HG03066 (cell line): ENCODE data around the gene PKN1.
"Not testable (repeated sequence)": the region's sequence is repeated elsewhere in the genome, so short reads cannot be mapped to it uniquely, and the experiment has no call there.

Experiments used
- ATAC-seq: cut with Tn5 transposase; IDR thresholded peaks from one replicate; pipeline ENCODE4 v1.9.1; 2021; ENCODE audit warnings: low read depth; ENCODE audit not compliant: unreplicated experiment

The PKN1 gene

DNA sequence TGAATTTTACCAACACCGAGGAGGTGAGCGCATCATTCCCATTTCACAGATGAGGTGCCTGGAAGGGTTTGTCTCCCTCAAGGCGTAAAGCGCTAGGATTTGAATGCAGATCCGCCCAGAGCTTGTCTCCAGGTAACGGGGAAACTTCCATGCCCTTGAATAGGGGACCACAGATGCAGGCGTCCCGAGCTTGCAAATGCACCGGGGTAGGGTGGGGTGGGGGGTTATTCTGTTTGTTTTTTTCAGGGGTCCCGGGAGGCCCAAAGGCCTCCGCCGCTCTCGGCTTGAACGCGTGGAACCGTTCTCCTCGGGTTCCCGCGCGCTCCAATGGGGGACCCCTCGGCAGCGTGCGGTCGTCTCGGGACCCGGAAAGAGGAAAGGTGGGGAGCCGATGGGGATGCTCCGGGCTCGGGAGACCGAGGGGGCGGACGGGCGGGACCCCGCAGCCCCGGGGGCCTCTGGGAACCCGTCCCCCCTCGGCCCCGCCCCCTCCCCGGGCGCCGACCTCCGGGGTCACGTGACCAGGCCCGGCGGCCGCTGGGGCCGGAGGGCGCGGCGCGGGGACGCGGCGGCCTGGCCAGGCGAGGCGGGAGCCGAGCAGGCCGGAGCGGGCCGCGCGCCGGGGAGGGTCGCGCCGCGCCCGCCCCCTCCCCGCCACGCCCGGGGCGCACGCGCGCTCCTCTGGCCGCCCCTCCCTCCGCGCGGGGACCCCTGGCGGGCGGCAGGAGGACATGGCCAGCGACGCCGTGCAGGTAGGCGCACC is at the start of gene PKN1:
Gene PKN1 (plus strand): TSS at position 516 of the 763 bp plus-strand sequence. CDS start 216 bp downstream, at position 732.
- no peak for ATAC-seq

DNA sequence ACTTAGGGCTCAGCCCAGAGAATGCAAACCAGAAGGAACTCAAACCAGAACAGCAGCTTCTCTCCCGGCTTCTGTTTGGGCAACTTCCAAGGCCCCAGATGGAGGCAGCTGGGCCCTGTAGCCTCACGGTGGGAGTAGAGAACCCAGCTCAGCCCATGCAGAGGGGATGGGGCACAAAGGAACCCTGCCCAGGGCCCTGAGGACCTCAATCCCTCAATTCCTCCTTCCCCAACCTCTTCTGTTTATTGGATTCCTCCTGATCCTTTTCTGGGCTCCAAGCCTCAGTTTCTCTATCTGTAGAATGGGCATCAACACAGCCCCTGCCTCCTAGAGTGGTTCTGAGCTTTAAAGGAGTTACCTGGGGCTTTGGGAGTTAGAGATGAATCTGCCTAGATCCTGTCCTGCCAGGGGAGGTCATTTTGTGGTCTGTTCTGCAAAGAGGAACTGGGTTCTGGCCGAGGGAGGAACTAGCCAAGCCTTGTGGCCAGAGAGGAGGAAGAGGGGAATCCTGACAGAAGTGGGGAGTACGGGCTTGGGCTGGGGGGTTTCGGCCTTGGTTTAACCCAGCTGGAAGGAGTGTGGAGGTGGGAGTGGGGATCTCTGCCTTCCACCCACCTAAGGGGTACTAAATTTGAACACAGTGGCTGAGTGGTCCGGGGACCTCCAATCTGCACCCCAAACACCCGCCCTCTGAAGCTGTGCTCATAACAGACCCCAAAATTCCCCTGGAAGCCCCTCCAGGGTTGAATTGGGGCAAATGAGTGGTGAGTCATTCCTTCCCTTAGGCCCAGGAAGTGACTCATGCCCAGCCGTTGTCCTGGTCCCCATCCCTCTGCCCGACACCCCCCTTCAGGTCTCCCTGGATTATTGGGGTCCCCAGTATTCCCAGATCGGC is 49.2 kb upstream of the PKN1 start:
- no peak for ATAC-seq

DNA sequence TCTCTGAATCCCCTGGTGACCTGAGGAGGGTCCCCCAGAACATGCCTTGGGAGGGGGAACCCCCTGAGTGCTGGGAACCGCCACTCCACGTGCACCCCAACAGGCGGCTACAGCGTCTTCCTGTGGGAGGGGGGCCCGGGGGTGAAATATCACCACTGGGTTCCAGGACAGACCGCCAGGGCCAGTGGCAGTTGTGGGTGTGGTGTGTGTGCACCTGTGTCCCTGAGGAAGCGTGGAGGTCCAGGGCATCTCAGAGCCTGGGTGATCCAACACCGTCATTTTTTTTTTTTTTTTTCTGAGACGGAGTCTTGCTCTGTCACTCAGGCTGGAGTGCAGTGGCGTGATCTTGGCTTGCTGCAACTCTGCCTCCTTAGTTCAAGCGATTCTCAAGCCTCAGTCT is 47.6 kb upstream of the PKN1 start:
- ATAC-seq, result no peak

DNA sequence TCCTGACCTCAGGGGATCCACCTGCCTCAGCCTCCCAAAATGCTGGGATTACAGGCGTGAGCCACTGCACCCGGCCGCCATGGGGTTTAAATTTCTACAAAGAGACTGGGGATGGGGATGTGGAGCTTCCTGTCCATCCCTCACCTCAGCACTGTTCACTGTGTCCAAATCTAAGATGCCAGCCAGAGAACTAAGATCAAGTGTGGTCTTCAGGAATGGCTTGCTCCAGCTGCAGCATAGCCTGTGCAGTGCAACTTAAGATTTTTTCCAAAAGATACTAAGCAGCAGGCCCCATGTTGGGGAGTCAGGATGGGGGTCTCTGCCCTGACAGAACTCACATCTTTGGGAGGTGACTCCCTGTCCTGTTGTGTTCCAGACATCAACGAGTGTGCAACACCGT is 42.6 kb upstream of the PKN1 start:
- ATAC-seq, result no peak

DNA sequence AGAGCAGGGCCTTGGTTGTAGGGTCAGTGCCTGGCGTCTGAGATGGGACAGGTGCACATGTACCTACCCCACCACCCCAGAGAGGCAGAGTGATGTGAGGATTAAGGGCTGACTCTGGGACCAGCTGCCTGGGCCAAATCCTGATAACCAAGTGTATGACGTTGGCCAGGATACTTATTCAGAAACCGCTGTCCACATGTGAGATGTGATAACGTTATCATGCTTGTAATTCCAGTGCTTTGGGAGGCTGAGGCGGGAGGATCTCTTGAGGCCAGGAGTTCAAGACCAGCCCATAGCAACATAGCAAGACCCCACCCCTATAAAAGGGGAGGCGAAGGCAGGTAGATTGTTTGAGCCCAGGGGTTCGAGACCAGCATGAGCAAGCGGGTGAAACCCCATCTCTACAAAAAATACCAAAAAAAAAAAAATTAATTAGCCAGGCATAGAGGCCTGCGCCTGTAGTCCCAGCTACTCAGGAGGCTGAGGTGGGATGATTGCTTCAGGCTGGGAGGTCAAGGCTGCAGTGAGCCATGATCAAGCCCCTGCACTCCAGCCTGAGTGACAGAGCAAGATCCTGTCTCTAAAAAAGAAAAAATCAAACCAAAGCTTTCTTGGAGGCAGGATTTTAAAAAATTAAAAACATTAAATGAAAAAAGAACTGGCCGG is 41.8 kb upstream of the PKN1 start:
- ATAC-seq, result no peak

DNA sequence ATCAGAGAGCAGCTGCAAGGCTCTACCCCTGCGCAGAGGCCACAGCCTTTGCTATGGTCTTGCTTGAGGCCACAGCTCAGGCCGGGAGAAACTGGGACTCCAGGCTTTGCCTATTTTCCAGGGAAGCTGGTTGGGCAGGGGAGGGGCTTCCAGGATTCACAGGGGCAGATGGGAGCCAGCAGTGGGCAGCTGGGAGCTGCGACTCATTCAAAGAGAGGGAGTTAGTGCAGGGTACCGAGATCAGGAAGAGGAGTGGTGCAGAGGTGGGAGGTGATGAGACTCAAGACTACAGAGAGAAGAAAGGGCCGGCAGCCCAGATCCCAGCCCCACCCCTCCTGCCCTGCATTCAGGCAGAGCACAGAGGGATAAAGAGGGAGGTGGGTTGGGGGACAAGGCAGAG is 39.8 kb upstream of the PKN1 start:
- no peak for ATAC-seq

DNA sequence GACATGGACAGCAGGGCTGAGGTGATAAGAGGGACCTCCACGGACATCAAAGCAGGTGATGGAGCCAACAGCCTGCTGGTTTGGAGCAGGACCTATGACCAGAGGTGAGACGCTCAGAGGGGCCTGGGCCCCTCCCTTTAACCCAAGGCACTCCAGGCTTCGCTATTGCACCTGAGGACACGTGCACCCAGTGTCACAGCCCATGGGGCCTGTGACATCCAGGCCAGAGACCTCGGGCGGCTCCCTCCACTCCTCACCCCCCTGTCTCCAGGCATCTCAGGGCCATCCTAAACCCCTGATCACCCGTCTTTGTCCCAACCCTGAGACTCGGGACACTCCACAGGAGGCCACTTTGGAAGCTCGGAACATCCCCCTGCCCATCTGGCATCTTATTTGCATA is 38.9 kb upstream of the PKN1 start:
- ATAC-seq, result no peak

DNA sequence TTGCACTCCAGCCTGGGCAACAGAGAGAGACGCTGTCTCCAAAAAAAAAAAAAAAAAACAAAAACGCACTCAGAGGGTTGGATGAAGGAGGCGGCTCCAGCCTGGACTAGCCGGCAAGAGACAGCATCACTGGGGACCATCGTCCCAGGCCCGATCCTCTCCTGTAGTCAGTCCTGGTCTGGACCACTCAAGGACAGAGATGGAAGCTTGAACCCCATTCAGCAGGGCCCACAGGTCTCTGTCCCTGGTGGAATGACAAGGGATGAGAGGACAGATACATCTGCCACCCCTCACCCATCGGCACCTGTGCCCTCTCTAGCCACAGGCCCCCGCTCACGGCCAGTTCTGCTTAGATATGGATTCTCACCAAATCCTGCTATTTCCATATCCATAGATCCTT is 37.8 kb upstream of the PKN1 start:
- ATAC-seq, result no peak

DNA sequence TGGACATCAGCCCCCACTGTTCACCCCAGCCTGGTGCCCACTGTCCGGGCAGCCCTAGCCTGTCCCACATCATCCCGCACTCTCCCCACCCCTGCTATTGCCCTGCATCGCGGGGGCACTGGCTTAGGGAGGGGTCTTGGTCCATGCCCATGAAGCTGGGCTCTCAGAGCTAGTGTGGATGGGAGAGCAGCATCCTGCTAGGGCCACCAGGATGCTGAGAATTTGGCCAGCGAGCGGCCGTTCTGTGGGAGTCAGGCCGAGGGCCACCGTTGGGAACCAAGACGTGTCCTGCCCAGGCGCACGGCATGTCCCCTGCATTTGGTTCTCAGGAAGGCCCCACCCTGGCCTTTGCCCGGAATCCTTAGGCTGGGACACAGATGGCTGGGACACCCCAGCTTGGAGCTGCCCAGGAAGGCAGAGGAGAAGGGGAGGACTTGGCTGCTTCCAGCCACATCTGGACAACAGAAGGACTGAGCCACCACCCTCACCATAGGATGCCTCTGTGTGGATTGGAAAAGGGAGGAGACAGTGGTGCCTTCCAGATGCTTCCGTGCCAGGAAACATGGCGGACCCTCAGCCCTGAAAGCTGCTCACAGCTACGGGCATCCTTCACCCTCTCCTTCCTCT is 37.3 kb upstream of the PKN1 start:
- no peak for ATAC-seq

DNA sequence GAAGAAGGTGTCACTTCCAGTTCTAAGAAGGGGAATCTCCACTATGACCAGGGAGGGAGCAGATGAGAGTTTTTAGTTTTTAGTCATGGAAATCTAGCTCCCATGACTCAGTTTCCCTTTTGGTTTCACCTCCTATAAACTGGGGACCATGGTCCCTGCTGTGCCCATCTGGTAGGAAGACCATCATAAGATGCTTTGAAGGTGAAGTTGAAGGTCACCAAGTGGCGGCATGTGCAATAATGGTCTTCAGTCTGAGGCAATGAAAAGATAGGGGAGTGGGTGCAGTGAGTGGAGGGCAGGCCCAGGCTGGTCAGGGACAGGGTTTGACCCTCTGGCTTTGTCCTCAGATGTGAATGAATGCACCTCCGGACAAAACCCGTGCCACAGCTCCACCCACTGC is 36.4 kb upstream of the PKN1 start:
- ATAC-seq, result not testable (repeated sequence)

DNA sequence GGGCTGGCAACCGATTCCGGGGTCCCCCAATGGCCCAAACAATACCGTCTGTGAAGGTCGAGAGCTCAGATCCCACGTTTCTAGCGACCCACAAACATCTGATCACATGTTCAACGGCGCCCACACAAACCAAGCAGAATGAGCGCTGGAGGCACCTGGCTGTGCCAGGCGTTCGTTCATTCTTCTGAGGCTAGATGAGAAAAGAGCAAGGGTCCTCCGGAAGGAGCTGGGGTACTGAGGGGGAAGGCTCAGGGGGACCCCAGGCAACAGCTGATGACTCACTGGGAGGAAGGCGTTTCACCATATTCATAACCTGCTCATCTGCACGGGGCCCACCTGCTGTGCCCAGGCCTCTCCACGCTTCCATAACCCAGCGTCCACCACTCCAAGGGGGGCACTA is 35.9 kb upstream of the PKN1 start:
- not testable (repeated sequence) for ATAC-seq

DNA sequence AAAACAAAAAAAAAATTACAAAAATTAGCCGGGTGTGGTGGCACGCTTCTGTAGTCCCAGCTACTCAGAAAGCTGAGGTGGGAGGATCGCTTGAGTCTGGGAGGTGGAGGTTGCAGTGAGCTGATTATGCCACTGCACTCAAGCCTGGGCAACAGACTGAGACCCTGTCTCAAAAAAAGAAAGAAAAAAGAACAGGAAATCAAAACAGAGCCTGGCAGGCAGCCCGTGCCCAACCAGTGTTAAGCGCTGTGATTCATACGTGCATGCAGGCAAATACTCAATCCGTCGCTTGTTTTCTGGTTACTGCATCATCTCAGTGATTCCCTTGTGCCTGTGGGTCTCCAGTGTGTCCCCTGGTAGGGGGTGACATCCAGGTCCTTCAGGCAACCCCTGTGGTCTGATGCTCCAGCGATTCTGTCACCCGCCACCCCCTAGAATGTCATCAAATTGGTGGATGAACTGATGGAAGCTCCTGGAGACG is 32.1 kb upstream of the PKN1 start:
- no peak for ATAC-seq

DNA sequence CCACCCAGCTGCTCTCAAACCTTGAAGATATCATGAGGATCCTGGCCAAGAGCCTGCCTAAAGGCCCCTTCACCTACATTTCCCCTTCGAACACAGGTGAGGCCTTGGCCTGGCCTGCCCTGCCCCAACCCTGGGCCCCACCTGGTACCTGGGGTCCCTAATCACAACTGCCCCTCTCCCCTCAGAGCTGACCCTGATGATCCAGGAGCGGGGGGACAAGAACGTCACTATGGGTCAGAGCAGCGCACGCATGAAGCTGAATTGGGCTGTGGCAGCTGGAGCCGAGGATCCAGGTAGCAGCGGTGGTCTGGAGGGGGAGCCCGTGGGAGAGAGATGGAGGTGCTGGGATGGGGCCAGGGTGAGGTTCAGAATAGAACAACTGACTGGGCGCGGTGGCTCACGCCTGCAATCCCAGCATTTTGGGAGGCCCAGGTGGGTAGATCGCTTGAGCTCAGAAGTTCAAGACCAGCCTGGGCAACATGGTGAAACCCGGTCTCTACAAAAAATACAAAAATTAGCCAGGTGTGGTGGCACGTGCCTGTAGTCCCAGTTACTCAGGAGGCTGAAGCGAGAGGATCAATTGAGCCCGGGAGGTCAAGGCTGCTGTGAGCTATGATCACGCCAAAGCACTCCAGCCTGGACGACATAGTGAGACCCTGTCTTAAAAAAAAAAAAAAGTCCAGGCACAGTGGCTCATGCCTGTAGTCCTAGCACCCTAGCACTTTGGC is 31.5 kb upstream of the PKN1 start:
- no peak for ATAC-seq

DNA sequence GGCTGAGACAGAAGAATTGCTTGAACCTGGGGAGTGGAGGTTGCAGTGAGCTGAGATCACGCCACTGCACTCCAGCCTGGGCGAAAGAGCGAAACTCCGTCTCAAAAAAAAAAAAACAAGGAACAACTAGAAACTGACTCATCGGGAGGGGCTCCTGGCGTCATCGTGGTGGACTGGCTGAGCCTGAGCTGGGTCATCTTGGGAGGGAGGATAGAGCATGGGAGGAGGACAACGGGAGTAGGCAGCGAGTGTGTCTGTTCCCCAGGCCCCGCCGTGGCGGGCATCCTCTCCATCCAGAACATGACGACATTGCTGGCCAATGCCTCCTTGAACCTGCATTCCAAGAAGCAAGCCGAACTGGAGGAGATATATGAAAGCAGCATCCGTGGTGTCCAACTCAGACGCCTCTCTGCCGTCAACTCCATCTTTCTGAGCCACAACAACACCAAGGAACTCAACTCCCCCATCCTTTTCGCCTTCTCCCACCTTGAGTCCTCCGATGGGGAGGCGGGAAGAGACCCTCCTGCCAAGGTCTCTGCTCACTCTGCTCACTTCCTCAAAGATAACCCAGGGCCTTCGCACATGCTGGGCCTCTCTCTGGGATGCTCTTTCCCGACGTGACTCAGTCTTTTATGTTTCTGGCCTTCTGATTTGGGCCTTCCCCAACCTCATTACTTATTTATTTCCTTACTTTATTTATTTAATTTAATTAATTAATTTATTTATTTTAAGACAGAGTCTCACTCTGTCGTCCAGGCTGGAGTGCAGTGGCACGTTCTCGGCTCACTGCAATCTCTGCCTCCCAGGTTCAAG is 30.6 kb upstream of the PKN1 start:
- ATAC-seq, result no peak

DNA sequence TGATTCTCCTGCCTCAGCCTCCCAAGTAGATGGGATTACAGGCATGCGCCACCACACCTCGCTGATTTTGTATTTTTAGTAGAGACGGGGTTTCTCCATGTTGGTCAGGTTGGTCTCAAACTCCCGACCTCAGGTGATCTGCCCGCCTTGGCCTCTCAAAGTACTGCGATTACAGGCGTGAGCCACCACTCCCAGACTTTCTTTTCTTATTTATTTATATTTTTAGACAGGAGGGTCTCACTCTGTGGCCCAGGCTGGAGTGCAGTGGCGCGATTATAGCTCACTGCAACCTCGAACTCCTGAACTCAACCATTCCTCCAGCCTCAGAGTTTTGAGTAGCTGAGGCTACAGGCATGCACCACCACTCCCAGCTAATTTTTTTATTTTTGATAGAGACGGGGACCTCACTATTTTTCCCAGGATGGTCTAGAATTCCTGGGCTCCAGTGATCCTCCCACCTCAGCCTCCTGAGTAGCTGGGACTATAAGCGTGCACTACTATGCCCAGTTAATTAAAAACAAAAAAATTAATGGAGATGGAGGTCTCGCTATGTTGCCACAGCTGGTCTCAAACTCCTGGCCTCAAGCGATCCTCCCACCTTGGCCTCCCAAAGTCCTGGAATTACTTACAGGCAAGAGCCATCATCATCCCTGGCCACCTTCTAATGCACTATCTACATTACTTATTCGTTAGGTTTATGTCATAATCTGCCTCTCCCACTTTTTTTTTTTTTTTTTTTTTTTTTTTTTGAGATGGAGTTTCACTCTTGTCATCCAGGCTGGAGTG is 29.8 kb upstream of the PKN1 start:
- ATAC-seq, result not testable (repeated sequence)

DNA sequence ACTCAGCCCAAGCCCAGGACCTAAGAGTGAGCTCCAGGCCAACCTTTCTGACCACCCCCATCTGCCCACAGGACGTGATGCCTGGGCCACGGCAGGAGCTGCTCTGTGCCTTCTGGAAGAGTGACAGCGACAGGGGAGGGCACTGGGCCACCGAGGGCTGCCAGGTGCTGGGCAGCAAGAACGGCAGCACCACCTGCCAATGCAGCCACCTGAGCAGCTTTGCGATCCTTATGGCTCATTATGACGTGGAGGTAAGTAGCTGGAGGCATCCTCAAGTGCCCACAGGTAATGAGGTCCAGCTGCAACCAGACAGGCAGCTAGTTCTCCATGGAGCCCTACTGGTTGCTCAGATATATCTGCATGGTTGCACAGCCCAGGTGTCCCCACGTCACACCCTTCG is 28.8 kb upstream of the PKN1 start:
- no peak for ATAC-seq

DNA sequence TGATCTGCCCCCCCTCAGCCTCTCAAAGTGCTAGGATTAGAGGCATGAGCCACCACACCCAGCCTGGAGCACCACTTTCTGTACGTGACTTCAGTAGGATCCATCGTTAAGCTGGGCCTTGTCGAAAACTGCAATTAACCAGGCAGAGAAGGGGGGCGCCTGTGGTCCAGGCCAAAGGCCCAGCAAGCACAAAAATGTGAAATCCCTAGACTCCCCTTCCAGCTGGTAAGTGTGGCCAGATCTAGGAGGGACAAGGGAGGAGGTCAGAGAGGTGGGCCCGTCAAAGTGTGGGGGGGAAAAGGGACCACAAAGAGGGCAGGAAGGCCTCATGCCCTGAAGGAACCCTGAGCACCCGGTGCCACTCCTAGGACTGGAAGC is 27.7 kb upstream of the PKN1 start:
- ATAC-seq, result no peak
